Measurements from ENCODE around the gene CEP120. TPM values are rescaled to one million over a fixed set of nuclear protein-coding genes. Genes with fewer than 3 reads are reported as not detected.
"Not testable (repeated sequence)": the region's sequence is repeated elsewhere in the genome, so short reads cannot be mapped to it uniquely, and the experiment has no call there.

CEP120 gene
- total RNA-seq, 1 donor from 2014 or later: 29.8 TPM

GRCh38 chr5:123401320-123401719, 21.9 kb downstream of the CEP120 start:
- Mint-ChIP-seq H3K27ac (no peak overlapping the region), H3K9me3 (no peaks in the 10 kb centered on the region), H3K4me3 (no peak overlapping the region), H3K27me3 (ENCODE audit: insufficient read depth) (no peaks in the 10 kb centered on the region), H3K4me1 (ENCODE audit: low read depth) (peaks cover 8% of the 10 kb centered on the region), H3K36me3 (ENCODE audit: low read depth) (peaks cover 52% of the 10 kb centered on the region)
- no peak for DNase-seq (ENCODE audit: low spot score)
- intact Hi-C loops (cut with micrococcal nuclease): loop anchor here (2.0 kb wide), 1 partner anchor 301 kb away; no protein-coding TSS in a partner anchor

- H3K9me3 Mint-ChIP-seq; DNase-seq (ENCODE audit: low spot score); H3K27ac Mint-ChIP-seq; H3K4me3 Mint-ChIP-seq; H3K4me1 Mint-ChIP-seq (ENCODE audit: low read depth); H3K27me3 Mint-ChIP-seq (ENCODE audit: insufficient read depth): not testable (repeated sequence)
- intact Hi-C loops (cut with micrococcal nuclease): loop anchor here (2.0 kb wide), 1 partner anchor 300 kb away; no protein-coding TSS in a partner anchor
- H3K36me3 Mint-ChIP-seq (ENCODE audit: low read depth): peaks cover 48% of the 10 kb centered on the region
These were observed 22.3 kb downstream of the CEP120 start for GRCh38 chr5:123400870-123401291.

GRCh38 chr5:123398058-123398733, 25.0 kb downstream of the CEP120 start:
- intact Hi-C loops (cut with micrococcal nuclease): no loop called here
- DNase-seq (ENCODE audit: low spot score): no peak
- Mint-ChIP-seq H3K36me3 (ENCODE audit: low read depth) (peaks cover 42% of the 10 kb centered on the region), H3K9me3 (no peaks in the 10 kb centered on the region), H3K4me3 (no peak overlapping the region), H3K4me1 (ENCODE audit: low read depth) (no peaks in the 10 kb centered on the region), H3K27ac (no peak overlapping the region), H3K27me3 (ENCODE audit: insufficient read depth) (no peaks in the 10 kb centered on the region)

- intact Hi-C loops (cut with micrococcal nuclease): no loop called here
- no peaks in the 10 kb centered on the region for H3K27me3 Mint-ChIP-seq (ENCODE audit: insufficient read depth)
- peaks cover 40% of the 10 kb centered on the region for H3K36me3 Mint-ChIP-seq (ENCODE audit: low read depth)
- no peak for DNase-seq (ENCODE audit: low spot score)
- no peak overlapping the region for H3K27ac Mint-ChIP-seq
- H3K4me3 Mint-ChIP-seq: no peak overlapping the region
- H3K4me1 Mint-ChIP-seq (ENCODE audit: low read depth): no peaks in the 10 kb centered on the region
- no peaks in the 10 kb centered on the region for H3K9me3 Mint-ChIP-seq
These were observed 25.7 kb downstream of the CEP120 start for GRCh38 chr5:123397538-123397937.

GRCh38 chr5:123391009-123391408, 32.2 kb downstream of the CEP120 start:
- Mint-ChIP-seq H3K36me3 (ENCODE audit: low read depth) (peaks cover 27% of the 10 kb centered on the region), H3K4me3 (no peak overlapping the region), H3K4me1 (ENCODE audit: low read depth) (no peaks in the 10 kb centered on the region), H3K27ac (no peak overlapping the region), H3K9me3 (no peaks in the 10 kb centered on the region), H3K27me3 (ENCODE audit: insufficient read depth) (no peaks in the 10 kb centered on the region)
- intact Hi-C loops (cut with micrococcal nuclease): no loop called here
- no peak for DNase-seq (ENCODE audit: low spot score)

GRCh38 chr5:123389794-123390193, 33.4 kb downstream of the CEP120 start:
- H3K4me3 Mint-ChIP-seq: no peak overlapping the region
- H3K36me3 Mint-ChIP-seq (ENCODE audit: low read depth): peaks cover 27% of the 10 kb centered on the region
- H3K27me3 Mint-ChIP-seq (ENCODE audit: insufficient read depth): no peaks in the 10 kb centered on the region
- intact Hi-C loops (cut with micrococcal nuclease): no loop called here
- no peak overlapping the region for H3K27ac Mint-ChIP-seq
- no peaks in the 10 kb centered on the region for H3K9me3 Mint-ChIP-seq
- no peak for DNase-seq (ENCODE audit: low spot score)
- H3K4me1 Mint-ChIP-seq (ENCODE audit: low read depth): no peaks in the 10 kb centered on the region

- Mint-ChIP-seq H3K36me3 (ENCODE audit: low read depth) (peaks cover 27% of the 10 kb centered on the region), H3K4me1 (ENCODE audit: low read depth) (no peaks in the 10 kb centered on the region), H3K27me3 (ENCODE audit: insufficient read depth) (no peaks in the 10 kb centered on the region), H3K4me3 (no peak overlapping the region), H3K27ac (no peak overlapping the region), H3K9me3 (no peaks in the 10 kb centered on the region)
- no peak for DNase-seq (ENCODE audit: low spot score)
- intact Hi-C loops (cut with micrococcal nuclease): no loop called here
These were observed 35.9 kb downstream of the CEP120 start for GRCh38 chr5:123387313-123387712.

- Mint-ChIP-seq H3K9me3 (no peaks in the 10 kb centered on the region), H3K4me1 (ENCODE audit: low read depth) (peaks cover 14% of the 10 kb centered on the region), H3K36me3 (ENCODE audit: low read depth) (peaks cover 36% of the 10 kb centered on the region)
These were observed 41.0 kb downstream of the CEP120 start for GRCh38 chr5:123382252-123382651.

GRCh38 chr5:123371575-123372179, 51.5 kb downstream of the CEP120 start:
- H3K27ac Mint-ChIP-seq: no peak overlapping the region
- H3K4me1 Mint-ChIP-seq (ENCODE audit: low read depth): no peaks in the 10 kb centered on the region
- H3K4me3 Mint-ChIP-seq: no peak overlapping the region
- H3K27me3 Mint-ChIP-seq (ENCODE audit: insufficient read depth): no peaks in the 10 kb centered on the region
- DNase-seq (ENCODE audit: low spot score): no peak
- no peaks in the 10 kb centered on the region for H3K9me3 Mint-ChIP-seq
- peaks cover 50% of the 10 kb centered on the region for H3K36me3 Mint-ChIP-seq (ENCODE audit: low read depth)
- intact Hi-C loops (cut with micrococcal nuclease): loop anchor here (1.0 kb wide), 1 partner anchor 178 kb away; no protein-coding TSS in a partner anchor

More at GRCh38 chr5:123382252-123382651, 41.0 kb downstream of the CEP120 start:
- intact Hi-C loops (cut with micrococcal nuclease): no loop called here
- no peak overlapping the region for H3K4me3 Mint-ChIP-seq
- no peak overlapping the region for H3K27ac Mint-ChIP-seq
- no peaks in the 10 kb centered on the region for H3K27me3 Mint-ChIP-seq (ENCODE audit: insufficient read depth)
- DNase-seq (ENCODE audit: low spot score): no peak

GRCh38 chr5:123369371-123369968, 53.7 kb downstream of the CEP120 start:
- peaks cover 36% of the 10 kb centered on the region for H3K36me3 Mint-ChIP-seq (ENCODE audit: low read depth)
- H3K4me1 Mint-ChIP-seq (ENCODE audit: low read depth): no peaks in the 10 kb centered on the region
- no peak overlapping the region for H3K27ac Mint-ChIP-seq
- intact Hi-C loops (cut with micrococcal nuclease): no loop called here
- H3K27me3 Mint-ChIP-seq (ENCODE audit: insufficient read depth): no peaks in the 10 kb centered on the region
- DNase-seq (ENCODE audit: low spot score): no peak
- H3K9me3 Mint-ChIP-seq: no peaks in the 10 kb centered on the region
- H3K4me3 Mint-ChIP-seq: no peak overlapping the region

GRCh38 chr5:123367739-123368138, 55.5 kb downstream of the CEP120 start:
- intact Hi-C loops (cut with micrococcal nuclease): loop anchor here (1.0 kb wide), 1 partner anchor 244 kb away; no protein-coding TSS in a partner anchor
- no peak overlapping the region for H3K4me3 Mint-ChIP-seq

GRCh38 chr5:123365156-123365555, 58.0 kb downstream of the CEP120 start:
- DNase-seq (ENCODE audit: low spot score): no peak
- no peak overlapping the region for H3K4me3 Mint-ChIP-seq
- H3K9me3 Mint-ChIP-seq: no peaks in the 10 kb centered on the region
- intact Hi-C loops (cut with micrococcal nuclease): no loop called here
- H3K36me3 Mint-ChIP-seq (ENCODE audit: low read depth): peaks cover 29% of the 10 kb centered on the region
- no peaks in the 10 kb centered on the region for H3K27me3 Mint-ChIP-seq (ENCODE audit: insufficient read depth)
- no peak overlapping the region for H3K27ac Mint-ChIP-seq
- no peaks in the 10 kb centered on the region for H3K4me1 Mint-ChIP-seq (ENCODE audit: low read depth)

More at GRCh38 chr5:123367739-123368138, 55.5 kb downstream of the CEP120 start:
- DNase-seq (ENCODE audit: low spot score): no peak
- Mint-ChIP-seq H3K9me3 (no peaks in the 10 kb centered on the region), H3K4me1 (ENCODE audit: low read depth) (no peaks in the 10 kb centered on the region), H3K27me3 (ENCODE audit: insufficient read depth) (no peaks in the 10 kb centered on the region), H3K36me3 (ENCODE audit: low read depth) (peaks cover 35% of the 10 kb centered on the region), H3K27ac (no peak overlapping the region)
